ENCODE measurements around the gene THRB.

- TF ChIP-seq, protein P1, sequence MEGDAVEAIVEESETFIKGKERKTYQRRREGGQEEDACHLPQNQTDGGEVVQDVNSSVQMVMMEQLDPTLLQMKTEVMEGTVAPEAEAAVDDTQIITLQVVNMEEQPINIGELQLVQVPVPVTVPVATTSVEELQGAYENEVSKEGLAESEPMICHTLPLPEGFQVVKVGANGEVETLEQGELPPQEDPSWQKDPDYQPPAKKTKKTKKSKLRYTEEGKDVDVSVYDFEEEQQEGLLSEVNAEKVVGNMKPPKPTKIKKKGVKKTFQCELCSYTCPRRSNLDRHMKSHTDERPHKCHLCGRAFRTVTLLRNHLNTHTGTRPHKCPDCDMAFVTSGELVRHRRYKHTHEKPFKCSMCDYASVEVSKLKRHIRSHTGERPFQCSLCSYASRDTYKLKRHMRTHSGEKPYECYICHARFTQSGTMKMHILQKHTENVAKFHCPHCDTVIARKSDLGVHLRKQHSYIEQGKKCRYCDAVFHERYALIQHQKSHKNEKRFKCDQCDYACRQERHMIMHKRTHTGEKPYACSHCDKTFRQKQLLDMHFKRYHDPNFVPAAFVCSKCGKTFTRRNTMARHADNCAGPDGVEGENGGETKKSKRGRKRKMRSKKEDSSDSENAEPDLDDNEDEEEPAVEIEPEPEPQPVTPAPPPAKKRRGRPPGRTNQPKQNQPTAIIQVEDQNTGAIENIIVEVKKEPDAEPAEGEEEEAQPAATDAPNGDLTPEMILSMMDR (IDR thresholded peaks at IDR 0.05), result no peak
- TF ChIP-seq EP300 (IDR thresholded peaks at IDR 0.05; ENCODE audit: borderline replicate concordance in 1 of 2, low read depth in 1 of 2, low read length in 1 of 2), result no peak
- TF ChIP-seq RAD21 (IDR thresholded peaks at IDR 0.05; ENCODE audit: low read length), result no peak
- no peak for TF ChIP-seq IRF3 (IDR thresholded peaks at IDR 0.05; ENCODE audit: low read depth, low read length)
- TF ChIP-seq ELF1 (IDR thresholded peaks at IDR 0.05), result no peak
- TF ChIP-seq POLR2AphosphoS5 (IDR thresholded peaks at IDR 0.05; ENCODE audit: low read depth, low read length), result no peak
Measured at GRCh38 chr3:24499991-24500390, 5.3 kb upstream of the THRB start.
